HG02970 (cell line): ENCODE results near the gene OIT3.
"Not testable (repeated sequence)": the region's sequence is repeated elsewhere in the genome, so short reads cannot be mapped to it uniquely, and the experiment has no call there.

Source experiments
- ATAC-seq: cut with Tn5 transposase; IDR thresholded peaks from one replicate; pipeline ENCODE4 v1.9.1; 2021; ENCODE audit warnings: mild to moderate bottlenecking, moderate library complexity, moderate number of reproducible peaks; ENCODE audit not compliant: unreplicated experiment, low FRiP score

The OIT3 gene

DNA sequence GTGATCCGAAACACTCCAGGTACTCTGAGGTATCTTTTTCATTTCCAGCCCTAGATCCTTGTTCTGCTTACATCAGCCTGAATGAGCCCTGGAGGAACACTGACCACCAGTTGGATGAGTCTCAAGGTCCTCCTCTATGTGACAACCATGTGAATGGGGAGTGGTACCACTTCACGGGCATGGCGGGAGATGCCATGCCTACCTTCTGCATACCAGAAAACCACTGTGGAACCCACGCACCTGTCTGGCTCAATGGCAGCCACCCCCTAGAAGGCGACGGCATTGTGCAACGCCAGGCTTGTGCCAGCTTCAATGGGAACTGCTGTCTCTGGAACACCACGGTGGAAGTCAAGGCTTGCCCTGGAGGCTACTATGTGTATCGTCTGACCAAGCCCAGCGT is 5.1 kb downstream of the OIT3 start:
- ATAC-seq: no peak

DNA sequence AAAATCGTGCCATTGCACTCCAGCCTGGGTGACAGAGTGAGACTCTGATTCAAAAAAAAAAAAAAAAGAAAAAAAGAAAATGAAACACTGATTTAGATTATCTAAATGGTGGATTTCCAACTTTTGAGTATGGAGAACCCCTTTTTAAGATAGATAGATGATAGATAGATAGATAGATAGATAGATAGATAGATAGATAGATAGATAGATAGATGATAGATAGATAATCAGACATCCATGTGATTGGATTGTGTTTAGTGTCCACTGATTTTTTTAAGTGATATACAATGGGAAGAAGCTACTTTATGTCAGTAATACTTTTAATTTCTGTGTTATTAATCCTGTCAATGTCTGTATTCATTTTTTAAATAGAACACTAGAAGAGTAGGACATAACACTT is 6.0 kb downstream of the OIT3 start:
- ATAC-seq: no peak

DNA sequence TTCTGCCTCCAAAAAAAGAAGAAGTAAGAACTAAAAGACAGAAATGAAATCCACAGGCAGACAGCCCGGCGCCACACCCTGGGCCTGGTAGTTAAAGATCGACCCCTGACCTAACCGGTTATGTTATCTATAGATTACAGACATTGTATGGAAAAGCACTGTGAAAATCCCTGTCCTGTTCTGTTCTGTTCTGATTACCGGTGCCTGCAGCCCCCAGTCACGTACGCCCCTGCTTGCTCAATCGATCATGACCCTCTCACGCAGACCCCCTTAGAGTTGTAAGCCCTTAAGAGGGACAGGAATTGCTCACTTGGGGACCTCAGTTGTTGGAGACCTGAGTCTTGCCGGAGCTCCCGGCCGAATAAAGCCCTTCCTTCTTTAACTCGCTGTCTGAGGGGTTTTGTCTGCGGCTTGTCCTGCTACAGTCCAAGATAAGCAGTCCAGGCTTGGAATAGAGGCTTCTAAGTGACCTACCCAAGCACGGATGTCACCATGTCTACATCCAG is 10.5 kb downstream of the OIT3 start:
- not testable (repeated sequence) for ATAC-seq

DNA sequence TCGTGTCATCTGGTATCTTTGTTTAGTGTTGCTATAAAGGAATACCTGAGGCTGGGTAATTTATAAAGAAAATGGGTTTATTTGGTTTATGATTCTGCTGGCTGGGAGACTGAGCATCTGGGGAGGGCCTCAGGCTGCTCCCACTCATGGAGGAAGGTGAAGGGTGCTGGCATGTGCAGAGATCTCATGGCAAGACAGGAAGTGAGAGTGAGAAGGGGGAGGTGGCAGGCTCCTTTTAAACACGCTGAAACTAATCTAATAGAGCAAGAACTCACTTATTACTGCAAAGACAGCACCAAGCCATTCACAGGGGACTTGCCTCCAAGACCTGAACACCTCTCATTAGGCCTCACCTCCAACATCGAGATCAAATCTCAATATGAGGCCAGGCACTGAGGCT is 11.3 kb downstream of the OIT3 start:
- no peak for ATAC-seq

DNA sequence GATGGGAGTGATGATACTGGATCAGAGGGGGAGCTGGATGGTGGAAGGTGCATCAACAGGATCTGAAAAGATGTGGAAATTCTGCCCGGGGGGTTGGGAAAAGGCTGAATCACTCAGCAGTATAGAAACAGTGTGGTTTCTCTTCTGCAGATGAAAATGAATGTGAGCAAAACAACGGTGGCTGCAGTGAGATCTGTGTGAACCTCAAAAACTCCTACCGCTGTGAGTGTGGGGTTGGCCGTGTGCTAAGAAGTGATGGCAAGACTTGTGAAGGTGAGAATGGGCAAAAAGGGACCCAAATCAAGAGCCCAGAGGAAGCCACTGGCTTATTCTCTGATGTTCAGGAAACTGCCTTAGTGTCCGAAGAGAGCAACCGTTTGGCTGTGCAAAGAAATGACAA is 12.9 kb downstream of the OIT3 start:
- ATAC-seq: no peak

DNA sequence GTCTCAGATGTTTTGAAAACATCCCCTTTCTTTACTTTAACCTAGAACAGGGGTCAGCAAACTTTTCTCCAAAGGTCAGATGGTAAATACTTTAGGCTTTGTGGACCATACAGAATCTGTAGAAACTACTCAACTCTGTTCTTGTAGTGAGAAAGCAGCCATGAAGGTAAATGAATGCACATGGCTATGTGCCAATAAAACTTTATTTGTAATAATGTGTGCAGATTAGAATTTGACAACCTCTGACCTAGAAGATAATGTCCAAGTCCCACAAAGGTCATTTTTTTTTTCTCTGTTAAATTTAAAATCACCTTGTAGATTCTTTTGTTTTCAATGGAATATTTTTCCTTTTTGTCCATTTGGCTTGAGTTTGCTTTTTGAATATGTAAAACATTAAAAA is 17.2 kb downstream of the OIT3 start:
- no peak for ATAC-seq

DNA sequence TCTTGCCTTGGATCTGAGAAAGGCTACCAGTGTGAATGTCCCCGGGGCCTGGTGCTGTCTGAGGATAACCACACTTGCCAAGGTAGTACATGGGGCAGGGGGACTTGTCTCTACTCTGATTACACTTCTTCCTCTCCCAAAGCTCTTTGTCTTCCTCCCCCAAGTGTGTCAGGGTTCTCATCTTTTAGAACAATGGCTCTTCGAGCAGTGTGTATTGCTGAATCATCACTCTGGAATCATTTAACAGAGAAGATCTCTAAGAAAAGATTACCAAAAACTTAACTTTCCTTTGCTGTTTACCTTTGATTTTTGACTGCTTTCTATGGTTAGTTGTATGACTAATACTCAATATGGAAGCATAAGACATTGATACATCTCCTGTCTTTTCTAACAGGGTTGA is 18.2 kb downstream of the OIT3 start:
- ATAC-seq: no peak

DNA sequence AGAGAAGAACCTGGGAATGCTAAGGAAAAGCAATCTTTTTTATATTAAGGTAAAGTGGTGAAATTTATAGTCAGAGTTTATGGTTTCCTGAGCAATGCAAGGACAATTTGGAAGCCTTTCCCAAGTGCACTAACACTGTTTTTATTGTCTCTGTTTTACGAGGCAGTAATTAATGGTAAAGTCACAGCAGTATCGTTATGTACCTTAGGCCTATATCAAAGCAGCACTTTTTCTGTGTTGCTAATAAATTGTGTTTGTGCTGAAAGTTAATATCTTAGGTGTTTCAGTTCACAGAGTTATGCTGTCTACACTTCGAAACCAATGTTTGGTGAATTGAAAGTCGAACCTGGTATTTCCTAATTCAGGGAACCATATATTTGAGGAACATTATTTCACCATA is 19.2 kb downstream of the OIT3 start:
- no peak for ATAC-seq

DNA sequence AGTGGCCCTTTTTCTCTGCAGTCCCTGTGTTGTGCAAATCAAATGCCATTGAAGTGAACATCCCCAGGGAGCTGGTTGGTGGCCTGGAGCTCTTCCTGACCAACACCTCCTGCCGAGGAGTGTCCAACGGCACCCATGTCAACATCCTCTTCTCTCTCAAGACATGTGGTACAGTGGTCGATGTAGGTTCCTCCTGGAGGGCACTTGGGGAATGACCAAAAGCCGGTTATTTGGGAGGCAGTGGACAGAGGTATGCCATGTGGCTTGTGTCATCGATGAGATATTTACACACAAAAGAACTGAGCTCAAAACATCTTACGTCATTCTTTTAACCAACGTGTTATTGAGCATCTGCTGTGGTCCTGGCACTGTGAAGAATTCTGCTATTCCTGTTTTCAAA is 19.7 kb downstream of the OIT3 start:
- ATAC-seq: no peak

DNA sequence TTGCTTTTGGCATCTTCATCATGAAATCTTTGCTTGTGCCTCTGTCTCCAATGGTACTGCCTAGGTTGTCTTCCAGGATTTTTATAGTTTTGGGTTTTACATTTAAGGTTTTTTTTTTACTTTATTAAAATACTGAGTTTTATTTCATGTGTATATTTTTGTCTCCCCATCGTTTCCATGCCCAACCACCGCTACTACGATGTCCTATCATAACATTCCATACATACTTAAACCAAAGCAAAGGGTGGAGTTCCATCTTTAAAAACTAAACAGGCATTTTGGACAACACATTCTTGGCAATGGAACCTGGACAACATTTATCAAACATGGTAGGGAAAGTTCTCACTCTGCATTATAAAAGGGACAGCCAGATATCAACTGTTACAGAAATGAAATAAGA is 23.7 kb downstream of the OIT3 start:
- not testable (repeated sequence) for ATAC-seq

DNA sequence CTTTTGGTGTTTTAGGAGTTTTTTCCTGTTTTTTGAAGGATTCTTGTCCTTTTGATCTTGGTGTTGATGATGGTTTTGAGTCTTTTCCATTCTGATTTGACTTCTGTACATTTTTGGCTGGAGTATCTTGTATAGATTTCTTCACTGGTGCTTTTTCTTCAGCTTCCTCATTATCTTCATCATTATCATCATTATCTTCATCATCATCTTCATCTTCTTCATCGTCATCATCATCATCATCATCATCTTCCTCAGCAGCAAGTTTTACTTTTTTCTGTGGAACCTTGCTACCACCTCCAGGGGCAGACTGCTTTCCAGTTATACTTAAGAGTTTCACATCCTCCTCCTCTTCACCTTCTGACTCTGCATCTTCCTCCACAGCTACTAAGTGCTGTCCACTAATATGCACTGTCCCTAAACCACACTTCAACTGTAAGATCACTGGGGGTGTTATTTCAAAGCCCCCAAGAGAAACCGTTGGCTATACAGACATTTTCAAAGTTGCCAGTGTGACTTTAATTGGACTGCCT is 24.3 kb downstream of the OIT3 start:
- ATAC-seq: not testable (repeated sequence)

DNA sequence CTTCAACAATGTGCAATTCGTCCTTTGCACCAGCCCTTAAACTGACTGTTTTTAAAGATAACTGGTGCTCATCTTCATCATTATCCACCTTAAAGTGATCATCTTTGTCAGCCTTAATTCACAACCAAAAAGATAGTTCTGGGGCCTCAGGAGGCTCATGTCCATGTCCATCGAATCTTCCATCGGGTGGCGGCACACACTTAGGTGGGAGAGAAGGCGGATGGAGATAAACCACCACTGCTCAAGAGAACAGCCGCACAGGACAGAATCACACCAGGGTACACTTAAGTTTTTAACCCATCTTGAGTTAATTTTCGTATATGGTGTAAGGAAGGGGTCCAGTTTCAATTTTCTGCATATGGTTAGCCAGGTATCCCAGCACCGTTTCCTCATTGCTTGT is 24.8 kb downstream of the OIT3 start:
- ATAC-seq: no peak

DNA sequence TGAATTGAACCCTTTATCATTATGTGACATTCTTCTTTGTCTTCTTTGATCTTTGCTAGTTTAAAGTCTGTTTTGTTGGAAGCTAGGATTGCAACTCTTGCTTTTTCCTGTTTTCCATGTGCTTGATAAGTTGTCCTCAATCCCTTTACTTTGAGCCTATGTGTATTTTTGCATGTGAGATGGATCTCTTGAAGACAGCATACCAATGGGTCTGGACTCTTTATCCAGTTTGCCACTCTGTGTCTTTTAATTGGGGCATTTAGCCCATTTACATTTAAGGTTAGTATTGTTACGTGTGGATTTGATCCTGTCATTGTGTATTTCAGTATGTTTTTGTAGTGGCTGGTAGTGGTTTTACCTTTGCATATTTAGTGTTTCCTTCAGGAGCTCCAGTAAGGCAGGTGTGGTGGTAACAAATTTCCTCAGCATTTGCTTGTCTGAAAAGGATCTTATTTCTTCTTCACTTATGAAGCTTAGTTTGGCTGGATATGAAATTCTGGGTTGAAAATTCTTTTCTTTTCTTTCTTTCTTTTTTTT is 27.7 kb downstream of the OIT3 start:
- ATAC-seq: not testable (repeated sequence)

DNA sequence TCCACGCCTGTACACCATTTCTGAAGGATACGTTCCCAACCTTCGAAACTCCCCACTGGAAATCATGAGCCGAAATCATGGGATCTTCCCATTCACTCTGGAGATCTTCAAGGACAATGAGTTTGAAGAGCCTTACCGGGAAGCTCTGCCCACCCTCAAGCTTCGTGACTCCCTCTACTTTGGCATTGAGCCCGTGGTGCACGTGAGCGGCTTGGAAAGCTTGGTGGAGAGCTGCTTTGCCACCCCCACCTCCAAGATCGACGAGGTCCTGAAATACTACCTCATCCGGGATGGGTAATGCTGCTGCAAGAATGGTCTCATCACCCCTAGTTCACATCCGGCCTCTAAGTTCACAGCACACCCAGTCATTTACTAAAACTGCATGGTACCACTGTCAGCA is 30.8 kb downstream of the OIT3 start:
- no peak for ATAC-seq

DNA sequence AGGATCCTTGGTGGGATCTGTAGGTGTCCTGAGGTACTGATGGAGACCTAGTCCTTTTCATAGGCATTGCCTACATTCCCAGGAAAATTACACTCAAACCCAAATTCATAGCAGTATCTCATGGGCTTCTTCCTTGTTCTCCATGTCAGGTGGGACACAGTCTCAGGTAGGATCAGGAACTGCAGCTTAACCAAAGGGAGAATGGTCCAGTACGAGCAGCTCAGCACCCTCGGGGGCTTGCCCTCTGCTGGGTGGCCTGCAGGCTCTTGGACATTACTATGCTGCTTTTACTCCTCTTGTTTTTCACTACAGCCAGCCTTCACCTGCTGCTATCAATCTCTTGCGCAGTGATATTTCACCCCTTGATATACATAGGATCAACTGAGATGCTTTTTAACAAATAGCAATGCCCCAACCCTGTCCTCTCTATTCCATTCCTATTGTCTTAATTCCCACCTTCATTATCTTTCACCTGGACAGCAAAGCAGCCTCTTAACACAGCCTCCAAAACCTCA is 32.5 kb downstream of the OIT3 start:
- no peak for ATAC-seq

DNA sequence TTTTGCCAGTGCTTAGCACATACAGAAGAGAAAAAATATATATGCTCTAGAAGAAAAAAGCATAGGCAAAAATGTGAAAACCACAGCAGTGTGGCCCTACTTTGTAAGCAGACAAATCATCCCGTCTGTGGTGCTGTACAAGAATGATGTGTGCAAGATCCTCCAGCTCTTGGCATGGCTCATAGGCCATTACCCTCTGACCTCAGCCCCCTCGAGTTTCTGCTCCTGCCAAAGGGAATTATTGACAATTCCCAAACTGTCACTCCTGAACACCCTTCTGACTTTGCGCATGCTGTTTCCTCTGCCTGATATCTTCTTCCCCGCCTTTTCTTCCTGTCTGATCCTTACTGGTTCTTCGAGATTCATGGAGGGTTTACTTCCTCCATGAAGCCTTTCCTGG is 33.9 kb downstream of the OIT3 start:
- no peak for ATAC-seq

DNA sequence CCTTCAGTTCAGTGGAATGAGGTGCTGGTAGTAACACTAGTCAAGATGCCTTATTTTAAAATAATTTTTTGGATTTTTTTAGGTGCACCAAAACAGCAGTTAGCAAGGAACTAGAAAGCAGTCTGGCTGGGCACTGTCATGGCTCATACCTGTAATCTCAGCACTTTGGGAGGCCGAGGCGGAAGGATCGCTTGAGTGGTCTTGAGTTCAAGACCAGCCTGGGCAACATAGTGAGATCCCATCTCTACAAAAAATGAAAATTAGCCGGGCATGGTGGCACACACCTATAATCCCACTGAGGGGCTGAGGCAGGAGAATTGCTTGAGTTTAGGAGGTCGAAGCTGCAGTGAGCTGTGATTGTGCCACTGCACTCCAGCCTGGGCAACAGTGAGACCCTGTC is 35.3 kb downstream of the OIT3 start:
- no peak for ATAC-seq

DNA sequence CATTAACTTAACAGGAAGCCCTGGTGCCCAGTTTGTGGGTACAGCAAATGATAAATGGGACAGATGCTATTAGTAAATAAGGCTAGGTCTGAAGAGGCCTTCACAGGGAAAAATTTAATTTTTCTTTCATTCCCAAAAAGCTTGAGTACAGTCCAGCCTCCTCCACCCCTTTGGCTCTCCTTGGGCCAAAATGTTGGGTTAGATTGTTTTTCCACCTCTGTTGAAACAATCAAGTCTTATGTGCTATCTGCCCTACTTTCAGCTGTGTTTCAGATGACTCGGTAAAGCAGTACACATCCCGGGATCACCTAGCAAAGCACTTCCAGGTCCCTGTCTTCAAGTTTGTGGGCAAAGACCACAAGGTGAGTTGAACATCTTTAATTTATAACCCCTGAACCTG is 36.7 kb downstream of the OIT3 start:
- ATAC-seq: no peak

DNA sequence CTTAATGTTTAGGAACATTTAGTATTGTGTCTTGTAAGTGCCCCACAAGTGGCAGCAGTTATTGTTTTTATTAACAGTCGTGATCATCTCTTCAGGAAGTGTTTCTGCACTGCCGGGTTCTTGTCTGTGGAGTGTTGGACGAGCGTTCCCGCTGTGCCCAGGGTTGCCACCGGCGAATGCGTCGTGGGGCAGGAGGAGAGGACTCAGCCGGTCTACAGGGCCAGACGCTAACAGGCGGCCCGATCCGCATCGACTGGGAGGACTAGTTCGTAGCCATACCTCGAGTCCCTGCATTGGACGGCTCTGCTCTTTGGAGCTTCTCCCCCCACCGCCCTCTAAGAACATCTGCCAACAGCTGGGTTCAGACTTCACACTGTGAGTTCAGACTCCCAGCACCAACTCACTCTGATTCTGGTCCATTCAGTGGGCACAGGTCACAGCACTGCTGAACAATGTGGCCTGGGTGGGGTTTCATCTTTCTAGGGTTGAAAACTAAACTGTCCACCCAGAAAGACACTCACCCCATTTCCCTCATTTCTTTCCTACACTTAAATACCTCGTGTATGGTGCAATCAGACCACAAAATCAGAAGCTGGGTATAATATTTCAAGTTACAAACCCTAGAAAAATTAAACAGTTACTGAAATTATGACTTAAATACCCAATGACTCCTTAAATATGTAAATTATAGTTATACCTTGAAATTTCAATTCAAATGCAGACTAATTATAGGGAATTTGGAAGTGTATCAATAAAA is 38.9 kb downstream of the OIT3 start:
- no peak for ATAC-seq

DNA sequence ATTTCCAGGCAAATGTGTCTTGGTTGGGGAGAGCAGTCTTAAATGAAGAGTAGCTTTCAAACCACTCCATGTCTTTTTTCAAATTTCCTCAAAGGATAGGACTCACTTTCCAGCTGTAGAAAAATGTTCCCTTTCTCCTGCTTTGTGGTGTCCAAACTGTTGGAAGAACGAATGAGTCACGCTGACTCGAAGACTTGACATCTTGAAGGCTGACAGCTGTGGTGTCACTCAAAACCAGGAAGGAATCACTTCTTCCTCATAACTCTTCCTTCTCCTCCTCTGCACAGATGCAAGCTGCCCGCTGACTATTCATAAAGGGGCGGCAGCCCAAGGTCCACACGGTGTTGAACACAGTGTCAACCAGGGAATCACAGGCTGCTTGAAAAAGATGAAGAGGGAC is 41.8 kb downstream of the OIT3 start:
- ATAC-seq: no peak

DNA sequence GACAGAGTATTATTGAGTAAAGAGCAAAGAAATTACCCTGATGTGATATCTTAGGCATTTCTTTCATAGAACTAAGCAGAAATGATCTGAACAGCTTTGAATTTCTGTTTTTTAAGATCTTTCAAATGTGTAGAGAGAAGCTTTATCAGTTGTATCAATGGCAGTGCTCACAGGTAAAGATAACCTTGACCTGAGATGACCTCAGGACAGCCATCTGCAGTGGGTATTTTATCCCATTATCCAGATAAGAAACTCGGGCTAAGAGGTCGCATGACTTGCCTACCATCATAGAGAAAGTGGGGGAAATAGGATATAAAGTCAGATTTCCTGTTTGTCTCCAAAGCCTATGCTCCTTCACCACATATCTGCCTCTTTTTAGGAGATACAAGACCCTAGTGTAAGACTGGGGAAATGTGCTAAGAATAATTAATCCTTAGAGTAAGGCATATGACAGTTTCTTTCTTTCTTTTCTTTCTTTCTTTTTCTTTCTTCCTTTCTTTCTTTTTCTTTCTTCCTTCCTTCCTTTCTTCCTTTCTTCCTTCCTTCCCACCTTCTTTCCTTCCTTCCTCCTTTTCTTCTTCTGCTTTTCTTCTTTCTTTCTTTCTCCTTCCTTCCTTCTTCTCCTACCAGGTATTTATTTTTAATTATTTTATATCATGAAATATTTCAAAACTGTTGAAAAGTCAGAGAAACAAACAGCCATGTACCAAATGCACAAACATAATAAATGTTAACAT is 50.1 kb downstream of the OIT3 start:
- no peak for ATAC-seq
